ENCODE data around the gene CMPK2. TPM values are rescaled to one million over a fixed set of nuclear protein-coding genes. Genes with fewer than 3 reads are reported as not detected.

Gene CMPK2
- total and polyA plus RNA-seq, 2 donors (not counting 1 experiment from before 2014, with no cell fraction given) = 0.33 to 0.52 TPM

GRCh38 chr2:6887751-6888192, 22.1 kb upstream of the CMPK2 start:
- no peaks in the 10 kb centered on the region for H3K36me3 ChIP-seq (ENCODE audit: control insufficient read depth, insufficient read depth, low read length)
- no peak overlapping the region for H3K4me2 ChIP-seq (ENCODE audit: extremely low read depth, insufficient read depth, low read length)
- H3K9ac ChIP-seq (ENCODE audit: insufficient read depth, low read length) = no peak overlapping the region
- H3K9me3 ChIP-seq (ENCODE audit: control insufficient read depth, insufficient read depth, low read depth, low read length) = no peaks in the 10 kb centered on the region
- H2AFZ ChIP-seq (ENCODE audit: low read length) = no peak overlapping the region
- no peak overlapping the region for H3K27ac ChIP-seq (ENCODE audit: insufficient read depth, low read length)
- H3K4me1 ChIP-seq (ENCODE audit: control insufficient read depth, extremely low read depth, insufficient read depth, low read length) = no peaks in the 10 kb centered on the region
- no peak overlapping the region for H3K4me3 ChIP-seq (replicated peaks in 1 of 4; ENCODE audit: control extremely low read depth in 1 of 4, insufficient read depth in 1 of 4, low read depth in 3 of 4, low read length in 4 of 4)
- no peaks in the 10 kb centered on the region for H3K79me2 ChIP-seq (ENCODE audit: control insufficient read depth, insufficient read depth, low read length)
- no peaks in the 10 kb centered on the region for H4K20me1 ChIP-seq (ENCODE audit: control insufficient read depth, extremely low read depth, insufficient read depth, low read length)
- no peak for DNase-seq (ENCODE audit: low read depth in 2 of 2)
- no peak for TF ChIP-seq EZH2 (IDR thresholded peaks at IDR 0.05; ENCODE audit: low read length, missing control alignments)
- TF ChIP-seq, protein P1, sequence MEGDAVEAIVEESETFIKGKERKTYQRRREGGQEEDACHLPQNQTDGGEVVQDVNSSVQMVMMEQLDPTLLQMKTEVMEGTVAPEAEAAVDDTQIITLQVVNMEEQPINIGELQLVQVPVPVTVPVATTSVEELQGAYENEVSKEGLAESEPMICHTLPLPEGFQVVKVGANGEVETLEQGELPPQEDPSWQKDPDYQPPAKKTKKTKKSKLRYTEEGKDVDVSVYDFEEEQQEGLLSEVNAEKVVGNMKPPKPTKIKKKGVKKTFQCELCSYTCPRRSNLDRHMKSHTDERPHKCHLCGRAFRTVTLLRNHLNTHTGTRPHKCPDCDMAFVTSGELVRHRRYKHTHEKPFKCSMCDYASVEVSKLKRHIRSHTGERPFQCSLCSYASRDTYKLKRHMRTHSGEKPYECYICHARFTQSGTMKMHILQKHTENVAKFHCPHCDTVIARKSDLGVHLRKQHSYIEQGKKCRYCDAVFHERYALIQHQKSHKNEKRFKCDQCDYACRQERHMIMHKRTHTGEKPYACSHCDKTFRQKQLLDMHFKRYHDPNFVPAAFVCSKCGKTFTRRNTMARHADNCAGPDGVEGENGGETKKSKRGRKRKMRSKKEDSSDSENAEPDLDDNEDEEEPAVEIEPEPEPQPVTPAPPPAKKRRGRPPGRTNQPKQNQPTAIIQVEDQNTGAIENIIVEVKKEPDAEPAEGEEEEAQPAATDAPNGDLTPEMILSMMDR (conservative IDR thresholded peaks at IDR 0.05 in 1 of 2, IDR thresholded peaks at IDR 0.05 in 1 of 2; ENCODE audit: low read depth in 1 of 2, low read length in 2 of 2) = no peak
- no peaks in the 10 kb centered on the region for H3K27me3 ChIP-seq (ENCODE audit: control insufficient read depth, insufficient read depth, low read length)

DNA sequence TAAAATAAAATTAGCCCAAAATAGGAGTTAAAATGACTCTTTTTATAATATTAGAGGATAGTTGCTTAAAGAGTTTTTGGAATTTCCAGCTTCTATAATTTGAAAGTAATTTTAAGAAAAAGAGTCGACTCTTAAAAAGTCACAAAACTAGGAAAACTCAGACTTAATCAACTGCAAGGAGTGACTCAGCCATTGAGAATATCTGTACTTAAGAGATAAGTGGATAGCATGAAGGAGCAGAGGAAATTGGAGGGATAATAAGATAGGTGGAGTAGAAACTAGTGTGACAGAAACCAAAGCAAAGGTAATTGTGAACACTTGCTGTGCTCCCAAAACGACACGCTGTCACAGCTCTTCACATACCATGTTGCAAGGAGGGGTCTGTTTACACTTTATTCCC, 20.3 kb upstream of the CMPK2 start:
- no peak overlapping the region for H3K27ac ChIP-seq (ENCODE audit: insufficient read depth, low read length)
- no peaks in the 10 kb centered on the region for H3K9me3 ChIP-seq (ENCODE audit: control insufficient read depth, insufficient read depth, low read depth, low read length)
- DNase-seq (ENCODE audit: low read depth in 2 of 2) = no peak
- no peak overlapping the region for H3K4me2 ChIP-seq (ENCODE audit: extremely low read depth, insufficient read depth, low read length)
- no peaks in the 10 kb centered on the region for H3K36me3 ChIP-seq (ENCODE audit: control insufficient read depth, insufficient read depth, low read length)
- H3K9ac ChIP-seq (ENCODE audit: insufficient read depth, low read length) = no peak overlapping the region
- H3K27me3 ChIP-seq (ENCODE audit: control insufficient read depth, insufficient read depth, low read length) = no peaks in the 10 kb centered on the region
- no peak overlapping the region for H2AFZ ChIP-seq (ENCODE audit: low read length)
- no peaks in the 10 kb centered on the region for H4K20me1 ChIP-seq (ENCODE audit: control insufficient read depth, extremely low read depth, insufficient read depth, low read length)
- H3K4me1 ChIP-seq (ENCODE audit: control insufficient read depth, extremely low read depth, insufficient read depth, low read length) = no peaks in the 10 kb centered on the region
- H3K79me2 ChIP-seq (ENCODE audit: control insufficient read depth, insufficient read depth, low read length) = no peaks in the 10 kb centered on the region
- TF ChIP-seq, protein P1 (conservative IDR thresholded peaks at IDR 0.05 in 1 of 2, IDR thresholded peaks at IDR 0.05 in 1 of 2; ENCODE audit: low read depth in 1 of 2, low read length in 2 of 2) = no peak
- TF ChIP-seq EZH2 (IDR thresholded peaks at IDR 0.05; ENCODE audit: low read length, missing control alignments) = no peak
- no peak overlapping the region for H3K4me3 ChIP-seq (replicated peaks in 1 of 4; ENCODE audit: control extremely low read depth in 1 of 4, insufficient read depth in 1 of 4, low read depth in 3 of 4, low read length in 4 of 4)

DNA sequence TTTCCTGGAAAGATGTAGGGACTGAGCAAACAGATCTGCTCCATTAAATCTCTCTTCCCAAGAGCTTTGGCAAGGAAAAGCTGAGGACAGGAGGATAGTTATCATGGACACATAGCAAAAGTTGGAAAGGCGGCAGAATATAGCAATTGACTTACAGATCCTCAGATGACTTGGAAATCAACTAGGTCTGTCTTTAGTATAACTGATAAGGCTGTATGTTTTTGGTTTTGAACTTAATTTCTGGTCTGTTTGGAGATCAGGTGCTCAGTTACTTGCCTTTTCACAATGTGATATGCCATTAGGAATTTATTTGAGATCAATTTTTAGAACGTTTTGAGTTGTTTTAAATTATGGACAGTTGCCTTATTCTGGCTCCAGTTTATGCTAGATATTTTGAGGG, 19.8 kb upstream of the CMPK2 start:
- no peaks in the 10 kb centered on the region for H3K79me2 ChIP-seq (ENCODE audit: control insufficient read depth, insufficient read depth, low read length)
- no peak overlapping the region for H2AFZ ChIP-seq (ENCODE audit: low read length)
- no peaks in the 10 kb centered on the region for H4K20me1 ChIP-seq (ENCODE audit: control insufficient read depth, extremely low read depth, insufficient read depth, low read length)
- no peaks in the 10 kb centered on the region for H3K27me3 ChIP-seq (ENCODE audit: control insufficient read depth, insufficient read depth, low read length)
- H3K27ac ChIP-seq (ENCODE audit: insufficient read depth, low read length) = no peak overlapping the region
- H3K9ac ChIP-seq (ENCODE audit: insufficient read depth, low read length) = no peak overlapping the region
- H3K4me1 ChIP-seq (ENCODE audit: control insufficient read depth, extremely low read depth, insufficient read depth, low read length) = no peaks in the 10 kb centered on the region
- no peak overlapping the region for H3K4me2 ChIP-seq (ENCODE audit: extremely low read depth, insufficient read depth, low read length)
- DNase-seq (ENCODE audit: low read depth in 2 of 2) = no peak
- H3K9me3 ChIP-seq (ENCODE audit: control insufficient read depth, insufficient read depth, low read depth, low read length) = no peaks in the 10 kb centered on the region
- no peaks in the 10 kb centered on the region for H3K36me3 ChIP-seq (ENCODE audit: control insufficient read depth, insufficient read depth, low read length)
- no peak overlapping the region for H3K4me3 ChIP-seq (replicated peaks in 1 of 4; ENCODE audit: control extremely low read depth in 1 of 4, insufficient read depth in 1 of 4, low read depth in 3 of 4, low read length in 4 of 4)
- TF ChIP-seq, protein P1 (conservative IDR thresholded peaks at IDR 0.05 in 1 of 2, IDR thresholded peaks at IDR 0.05 in 1 of 2; ENCODE audit: low read depth in 1 of 2, low read length in 2 of 2) = no peak
- TF ChIP-seq EZH2 (IDR thresholded peaks at IDR 0.05; ENCODE audit: low read length, missing control alignments) = no peak
